HEK293 (cell line): ENCODE results near the gene HDHD5.

Source experiments
- CTCF ChIA-PET: fragments of 350-600 bp; formaldehyde crosslinking; extraction: SDS; loops from one replicate; lab custom pipeline; 2021; ENCODE audit warnings: antibody characterized with exemption; lab: Yijun Ruan, JAX
- POLR2A ChIA-PET: fragments of 300-600 bp; formaldehyde crosslinking; extraction: SDS; loops from one replicate; lab custom pipeline; 2020; ENCODE audit warnings: antibody characterized with exemption, inconsistent platforms; lab: Yijun Ruan, JAX
- H3K27ac ChIP-seq: fragments of 200-500 bp; sonication (Bioruptor generic); 2 replicates; pipeline ENCODE4 v1.5.1; 2014; ENCODE audit warnings: low read depth, low read length, control low read depth, inconsistent platforms; ENCODE audit errors: extremely low read depth
- H3K36me3 ChIP-seq, 2 experiments: fragments of 200-500 bp in 1 of 2; sonication (Bioruptor generic) in 1 of 2; 1 replicate in 1 of 2; 2 replicates in 1 of 2; pipeline ENCODE4 v1.5.1; 2014 to 2017; ENCODE audit warnings: inconsistent platforms in 2 of 2, low read length in 2 of 2; ENCODE audit not compliant: control insufficient read depth in 2 of 2, insufficient read depth in 1 of 2
- H3K4me1 ChIP-seq: fragments of 200-500 bp; sonication (Bioruptor generic); 2 replicates; pipeline ENCODE4 v1.5.1; 2014; ENCODE audit warnings: mild to moderate bottlenecking, low read length, inconsistent platforms; ENCODE audit not compliant: control insufficient read depth, insufficient read depth
- H3K4me3 ChIP-seq: 2 replicates; pipeline ENCODE4 v1.5.1; 2011; ENCODE audit warnings: low read depth, mild to moderate bottlenecking, control low read depth, low read length, moderate library complexity
- H3K9me3 ChIP-seq: fragments of 200-500 bp; sonication (Bioruptor generic); 2 replicates; pipeline ENCODE4 v1.5.1; 2014; ENCODE audit warnings: low read depth, low read length, inconsistent platforms; ENCODE audit not compliant: control insufficient read depth, insufficient read depth
- ZFP37 ChIP-seq: fragments of 450-650 bp; formaldehyde crosslinking; IDR thresholded peaks from 2 replicates; pipeline ENCODE4 v1.5.1; 2016; ENCODE audit warnings: missing biosample characterization, missing genetic modification characterization
- ZNF140 ChIP-seq: fragments of 450-650 bp; formaldehyde crosslinking; IDR thresholded peaks from 2 replicates; pipeline ENCODE4 v1.5.1; 2016; ENCODE audit warnings: missing biosample characterization, missing genetic modification characterization
- ZNF146 ChIP-seq: fragments of 450-650 bp; formaldehyde crosslinking; IDR thresholded peaks from 2 replicates; pipeline ENCODE4 v1.5.1; 2016; ENCODE audit warnings: missing biosample characterization, missing genetic modification characterization
- ZNF202 ChIP-seq: fragments of 450-650 bp; formaldehyde crosslinking; IDR thresholded peaks from 2 replicates; pipeline ENCODE4 v1.5.1; 2016; ENCODE audit warnings: missing biosample characterization, missing genetic modification characterization, borderline replicate concordance
- ZNF239 ChIP-seq: fragments of 450-650 bp; formaldehyde crosslinking; IDR thresholded peaks from 2 replicates; pipeline ENCODE4 v1.5.1; 2016; ENCODE audit warnings: missing biosample characterization, missing genetic modification characterization
- ZNF335 ChIP-seq: fragments of 450-650 bp; formaldehyde crosslinking; conservative IDR thresholded peaks from 2 replicates; pipeline ENCODE4 v1.5.1; 2016; ENCODE audit warnings: missing biosample characterization, missing genetic modification characterization
- ZNF529 ChIP-seq: fragments of 450-650 bp; formaldehyde crosslinking; IDR thresholded peaks from 2 replicates; pipeline ENCODE4 v1.5.1; 2017; ENCODE audit warnings: missing genetic modification characterization, missing biosample characterization; ENCODE audit not compliant: insufficient replicate concordance
- ZNF549 ChIP-seq: fragments of 450-650 bp; IDR thresholded peaks from 2 replicates; pipeline ENCODE4 v1.5.1; 2018; ENCODE audit warnings: missing biosample characterization, missing genetic modification characterization, mild to moderate bottlenecking, inconsistent platforms, moderate library complexity
- ZNF561 ChIP-seq: fragments of 450-650 bp; IDR thresholded peaks from 2 replicates; pipeline ENCODE4 v1.5.1; 2018; ENCODE audit warnings: missing biosample characterization, missing genetic modification characterization, borderline replicate concordance
- ZNF571 ChIP-seq: fragments of 450-650 bp; formaldehyde crosslinking; IDR thresholded peaks from 2 replicates; pipeline ENCODE4 v1.5.0; 2017; ENCODE audit warnings: missing biosample characterization, missing genetic modification characterization
- ZNF624 ChIP-seq: fragments of 450-650 bp; formaldehyde crosslinking; IDR thresholded peaks from 2 replicates; pipeline ENCODE4 v1.5.1; 2017; ENCODE audit warnings: missing biosample characterization, missing genetic modification characterization
- ZNF629 ChIP-seq: fragments of 450-650 bp; formaldehyde crosslinking; IDR thresholded peaks from 2 replicates; pipeline ENCODE4 v1.5.1; 2017; ENCODE audit warnings: missing biosample characterization, missing genetic modification characterization
- TF ChIP-seq, protein P1 (sequence below): fragments of 450-650 bp; formaldehyde crosslinking; IDR thresholded peaks from 2 replicates; pipeline ENCODE4 v1.5.1; 2016; ENCODE audit warnings: missing biosample characterization, missing genetic modification characterization, borderline replicate concordance
- TF ChIP-seq, protein P2 (sequence below): fragments of 450-650 bp; formaldehyde crosslinking; IDR thresholded peaks from 2 replicates; pipeline ENCODE4 v1.5.1; 2016; ENCODE audit warnings: missing biosample characterization, missing genetic modification characterization
- TF ChIP-seq, protein P3 (sequence below): fragments of 450-650 bp; formaldehyde crosslinking; IDR thresholded peaks from 2 replicates; pipeline ENCODE4 v1.5.0; 2017; ENCODE audit warnings: missing biosample characterization, missing genetic modification characterization, borderline replicate concordance
- TF ChIP-seq, protein P4 (sequence below): fragments of 450-650 bp; formaldehyde crosslinking; IDR thresholded peaks from 2 replicates; pipeline ENCODE4 v1.5.1; 2016; ENCODE audit warnings: missing biosample characterization, missing genetic modification characterization
- TF ChIP-seq, protein P5 (sequence below): IDR thresholded peaks from 2 replicates; pipeline ENCODE4 v1.6.1; 2011; ENCODE audit warnings: mild to moderate bottlenecking, low read depth, low read length, borderline replicate concordance

HDHD5 gene

DNA sequence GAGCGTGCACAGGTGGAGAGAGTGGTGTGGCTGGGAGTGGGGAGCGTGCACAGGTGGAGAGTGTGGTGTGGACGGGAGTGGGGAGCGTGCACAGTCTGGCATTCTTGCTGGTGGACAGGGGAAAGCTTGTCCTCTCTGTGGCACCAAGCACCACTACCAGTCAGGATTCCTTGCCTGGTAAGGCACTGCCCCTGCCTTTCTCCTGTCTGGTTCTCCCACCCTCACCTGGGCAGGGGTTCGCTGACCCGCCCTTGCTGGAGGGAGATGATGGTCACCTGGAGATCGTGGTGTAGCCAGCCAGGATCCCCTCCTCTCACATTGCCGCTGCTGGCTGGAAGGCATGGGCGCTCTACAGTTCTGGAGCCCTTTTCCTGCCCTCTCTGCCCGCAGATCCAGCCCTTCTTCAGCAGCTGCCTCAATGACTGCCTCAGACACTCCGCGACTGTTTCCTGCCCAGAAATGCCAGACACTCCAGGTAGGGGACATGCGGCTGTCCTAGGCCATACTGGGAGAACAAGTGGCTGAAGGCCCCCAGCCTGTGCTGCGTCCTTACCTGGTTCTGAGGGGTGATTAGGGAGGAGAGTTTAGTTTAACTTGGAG is 54.6 kb downstream of the HDHD5 start (continued):
- TF ChIP-seq, protein P1, sequence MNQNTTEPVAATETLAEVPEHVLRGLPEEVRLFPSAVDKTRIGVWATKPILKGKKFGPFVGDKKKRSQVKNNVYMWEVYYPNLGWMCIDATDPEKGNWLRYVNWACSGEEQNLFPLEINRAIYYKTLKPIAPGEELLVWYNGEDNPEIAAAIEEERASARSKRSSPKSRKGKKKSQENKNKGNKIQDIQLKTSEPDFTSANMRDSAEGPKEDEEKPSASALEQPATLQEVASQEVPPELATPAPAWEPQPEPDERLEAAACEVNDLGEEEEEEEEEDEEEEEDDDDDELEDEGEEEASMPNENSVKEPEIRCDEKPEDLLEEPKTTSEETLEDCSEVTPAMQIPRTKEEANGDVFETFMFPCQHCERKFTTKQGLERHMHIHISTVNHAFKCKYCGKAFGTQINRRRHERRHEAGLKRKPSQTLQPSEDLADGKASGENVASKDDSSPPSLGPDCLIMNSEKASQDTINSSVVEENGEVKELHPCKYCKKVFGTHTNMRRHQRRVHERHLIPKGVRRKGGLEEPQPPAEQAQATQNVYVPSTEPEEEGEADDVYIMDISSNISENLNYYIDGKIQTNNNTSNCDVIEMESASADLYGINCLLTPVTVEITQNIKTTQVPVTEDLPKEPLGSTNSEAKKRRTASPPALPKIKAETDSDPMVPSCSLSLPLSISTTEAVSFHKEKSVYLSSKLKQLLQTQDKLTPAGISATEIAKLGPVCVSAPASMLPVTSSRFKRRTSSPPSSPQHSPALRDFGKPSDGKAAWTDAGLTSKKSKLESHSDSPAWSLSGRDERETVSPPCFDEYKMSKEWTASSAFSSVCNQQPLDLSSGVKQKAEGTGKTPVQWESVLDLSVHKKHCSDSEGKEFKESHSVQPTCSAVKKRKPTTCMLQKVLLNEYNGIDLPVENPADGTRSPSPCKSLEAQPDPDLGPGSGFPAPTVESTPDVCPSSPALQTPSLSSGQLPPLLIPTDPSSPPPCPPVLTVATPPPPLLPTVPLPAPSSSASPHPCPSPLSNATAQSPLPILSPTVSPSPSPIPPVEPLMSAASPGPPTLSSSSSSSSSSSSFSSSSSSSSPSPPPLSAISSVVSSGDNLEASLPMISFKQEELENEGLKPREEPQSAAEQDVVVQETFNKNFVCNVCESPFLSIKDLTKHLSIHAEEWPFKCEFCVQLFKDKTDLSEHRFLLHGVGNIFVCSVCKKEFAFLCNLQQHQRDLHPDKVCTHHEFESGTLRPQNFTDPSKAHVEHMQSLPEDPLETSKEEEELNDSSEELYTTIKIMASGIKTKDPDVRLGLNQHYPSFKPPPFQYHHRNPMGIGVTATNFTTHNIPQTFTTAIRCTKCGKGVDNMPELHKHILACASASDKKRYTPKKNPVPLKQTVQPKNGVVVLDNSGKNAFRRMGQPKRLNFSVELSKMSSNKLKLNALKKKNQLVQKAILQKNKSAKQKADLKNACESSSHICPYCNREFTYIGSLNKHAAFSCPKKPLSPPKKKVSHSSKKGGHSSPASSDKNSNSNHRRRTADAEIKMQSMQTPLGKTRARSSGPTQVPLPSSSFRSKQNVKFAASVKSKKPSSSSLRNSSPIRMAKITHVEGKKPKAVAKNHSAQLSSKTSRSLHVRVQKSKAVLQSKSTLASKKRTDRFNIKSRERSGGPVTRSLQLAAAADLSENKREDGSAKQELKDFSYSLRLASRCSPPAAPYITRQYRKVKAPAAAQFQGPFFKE (tag by site-specific recombination): no peak
- no peak for TF ChIP-seq ZNF529 (tag by site-specific recombination)
- TF ChIP-seq ZNF561 (tag by site-specific recombination): no peak
- TF ChIP-seq, protein P2, sequence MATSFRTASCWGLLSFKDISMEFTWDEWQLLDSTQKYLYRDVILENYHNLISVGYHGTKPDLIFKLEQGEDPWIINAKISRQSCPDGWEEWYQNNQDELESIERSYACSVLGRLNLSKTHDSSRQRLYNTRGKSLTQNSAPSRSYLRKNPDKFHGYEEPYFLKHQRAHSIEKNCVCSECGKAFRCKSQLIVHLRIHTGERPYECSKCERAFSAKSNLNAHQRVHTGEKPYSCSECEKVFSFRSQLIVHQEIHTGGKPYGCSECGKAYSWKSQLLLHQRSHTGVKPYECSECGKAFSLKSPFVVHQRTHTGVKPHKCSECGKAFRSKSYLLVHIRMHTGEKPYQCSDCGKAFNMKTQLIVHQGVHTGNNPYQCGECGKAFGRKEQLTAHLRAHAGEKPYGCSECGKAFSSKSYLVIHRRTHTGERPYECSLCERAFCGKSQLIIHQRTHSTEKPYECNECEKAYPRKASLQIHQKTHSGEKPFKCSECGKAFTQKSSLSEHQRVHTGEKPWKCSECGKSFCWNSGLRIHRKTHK: no peak
- no peak for TF ChIP-seq ZNF239 (tag by site-specific recombination)
- TF ChIP-seq ZNF335 (tag by site-specific recombination): no peak
- TF ChIP-seq, protein P3, sequence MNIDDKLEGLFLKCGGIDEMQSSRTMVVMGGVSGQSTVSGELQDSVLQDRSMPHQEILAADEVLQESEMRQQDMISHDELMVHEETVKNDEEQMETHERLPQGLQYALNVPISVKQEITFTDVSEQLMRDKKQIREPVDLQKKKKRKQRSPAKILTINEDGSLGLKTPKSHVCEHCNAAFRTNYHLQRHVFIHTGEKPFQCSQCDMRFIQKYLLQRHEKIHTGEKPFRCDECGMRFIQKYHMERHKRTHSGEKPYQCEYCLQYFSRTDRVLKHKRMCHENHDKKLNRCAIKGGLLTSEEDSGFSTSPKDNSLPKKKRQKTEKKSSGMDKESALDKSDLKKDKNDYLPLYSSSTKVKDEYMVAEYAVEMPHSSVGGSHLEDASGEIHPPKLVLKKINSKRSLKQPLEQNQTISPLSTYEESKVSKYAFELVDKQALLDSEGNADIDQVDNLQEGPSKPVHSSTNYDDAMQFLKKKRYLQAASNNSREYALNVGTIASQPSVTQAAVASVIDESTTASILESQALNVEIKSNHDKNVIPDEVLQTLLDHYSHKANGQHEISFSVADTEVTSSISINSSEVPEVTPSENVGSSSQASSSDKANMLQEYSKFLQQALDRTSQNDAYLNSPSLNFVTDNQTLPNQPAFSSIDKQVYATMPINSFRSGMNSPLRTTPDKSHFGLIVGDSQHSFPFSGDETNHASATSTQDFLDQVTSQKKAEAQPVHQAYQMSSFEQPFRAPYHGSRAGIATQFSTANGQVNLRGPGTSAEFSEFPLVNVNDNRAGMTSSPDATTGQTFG (tag by site-specific recombination): no peak
- no peak for TF ChIP-seq ZNF146 (tag by site-specific recombination)
- TF ChIP-seq ZNF202 (tag by site-specific recombination): no peak
- no peak for TF ChIP-seq ZNF571
- TF ChIP-seq ZNF629 (tag by site-specific recombination): no peak
- no peak for TF ChIP-seq ZNF624 (tag by site-specific recombination)
- TF ChIP-seq ZNF549 (tag by site-specific recombination): no peak
- TF ChIP-seq, all 188 proteins: peak for 0

DNA sequence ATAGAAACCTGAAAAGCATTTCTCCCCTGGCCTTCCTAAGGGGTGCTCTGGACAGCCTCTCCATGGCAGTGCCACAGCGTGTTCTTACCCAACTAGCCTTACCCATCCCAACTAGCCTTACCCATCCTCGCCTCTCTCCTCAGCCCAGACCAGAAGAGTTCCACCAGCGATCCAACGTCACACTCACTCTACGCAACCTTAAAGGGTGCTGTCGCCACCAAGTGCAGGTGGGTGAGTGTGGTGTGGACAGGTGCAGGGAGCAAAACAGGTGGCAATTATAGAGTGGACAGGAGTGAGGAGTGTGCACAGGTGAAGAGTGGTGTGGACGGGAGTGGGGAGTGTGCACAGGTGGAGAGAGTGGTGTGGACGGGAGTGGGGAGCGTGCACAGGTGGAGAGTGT is 55.7 kb downstream of the HDHD5 start:
- CTCF ChIA-PET: no interaction called here
- peaks cover 5 to 94% of the 10 kb centered on the region in 2 experiments for H3K36me3 ChIP-seq
- POLR2A ChIA-PET: no interaction called here

More for the DNA sequence above, 55.7 kb downstream of the HDHD5 start:
- H3K4me1 ChIP-seq: no peaks in the 10 kb centered on the region
- TF ChIP-seq ZNF140 (tag by site-specific recombination) (no peak), ZFP37 (tag by site-specific recombination) (no peak)
- TF ChIP-seq, protein P4, sequence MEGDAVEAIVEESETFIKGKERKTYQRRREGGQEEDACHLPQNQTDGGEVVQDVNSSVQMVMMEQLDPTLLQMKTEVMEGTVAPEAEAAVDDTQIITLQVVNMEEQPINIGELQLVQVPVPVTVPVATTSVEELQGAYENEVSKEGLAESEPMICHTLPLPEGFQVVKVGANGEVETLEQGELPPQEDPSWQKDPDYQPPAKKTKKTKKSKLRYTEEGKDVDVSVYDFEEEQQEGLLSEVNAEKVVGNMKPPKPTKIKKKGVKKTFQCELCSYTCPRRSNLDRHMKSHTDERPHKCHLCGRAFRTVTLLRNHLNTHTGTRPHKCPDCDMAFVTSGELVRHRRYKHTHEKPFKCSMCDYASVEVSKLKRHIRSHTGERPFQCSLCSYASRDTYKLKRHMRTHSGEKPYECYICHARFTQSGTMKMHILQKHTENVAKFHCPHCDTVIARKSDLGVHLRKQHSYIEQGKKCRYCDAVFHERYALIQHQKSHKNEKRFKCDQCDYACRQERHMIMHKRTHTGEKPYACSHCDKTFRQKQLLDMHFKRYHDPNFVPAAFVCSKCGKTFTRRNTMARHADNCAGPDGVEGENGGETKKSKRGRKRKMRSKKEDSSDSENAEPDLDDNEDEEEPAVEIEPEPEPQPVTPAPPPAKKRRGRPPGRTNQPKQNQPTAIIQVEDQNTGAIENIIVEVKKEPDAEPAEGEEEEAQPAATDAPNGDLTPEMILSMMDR (tag by site-specific recombination): no peak
- TF ChIP-seq, protein P5, sequence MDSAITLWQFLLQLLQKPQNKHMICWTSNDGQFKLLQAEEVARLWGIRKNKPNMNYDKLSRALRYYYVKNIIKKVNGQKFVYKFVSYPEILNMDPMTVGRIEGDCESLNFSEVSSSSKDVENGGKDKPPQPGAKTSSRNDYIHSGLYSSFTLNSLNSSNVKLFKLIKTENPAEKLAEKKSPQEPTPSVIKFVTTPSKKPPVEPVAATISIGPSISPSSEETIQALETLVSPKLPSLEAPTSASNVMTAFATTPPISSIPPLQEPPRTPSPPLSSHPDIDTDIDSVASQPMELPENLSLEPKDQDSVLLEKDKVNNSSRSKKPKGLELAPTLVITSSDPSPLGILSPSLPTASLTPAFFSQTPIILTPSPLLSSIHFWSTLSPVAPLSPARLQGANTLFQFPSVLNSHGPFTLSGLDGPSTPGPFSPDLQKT: no peak
- no peak overlapping the region for H3K27ac ChIP-seq
- no peak overlapping the region for H3K4me3 ChIP-seq
- H3K9me3 ChIP-seq: no peaks in the 10 kb centered on the region
